Mesodermal cell (in vitro differentiated cells): Measurements from ENCODE around the gene ITGB1BP1.

Experiments used
- H3K27ac ChIP-seq: 2 replicates; pipeline ENCODE4 v1.7.0; 2013; ENCODE audit warnings: mild to moderate bottlenecking, low read depth, low read length, moderate library complexity; ENCODE audit not compliant: severe bottlenecking
- H3K36me3 ChIP-seq: 2 replicates; pipeline ENCODE4 v1.7.1; 2013; ENCODE audit warnings: mild to moderate bottlenecking, low read length, moderate library complexity; ENCODE audit not compliant: control insufficient read depth, insufficient read depth
- H3K4me1 ChIP-seq: one replicate; pipeline ENCODE4 v1.7.1; 2013; ENCODE audit warnings: mild to moderate bottlenecking, low read length; ENCODE audit not compliant: insufficient read depth, control insufficient read depth, poor library complexity, severe bottlenecking
- H3K4me3 ChIP-seq: 2 replicates; pipeline ENCODE4 v1.7.0; 2013; ENCODE audit warnings: low read length, control low read depth, mild to moderate bottlenecking; ENCODE audit not compliant: insufficient read depth, poor library complexity, severe bottlenecking; ENCODE audit errors: extremely low read depth
- H3K9me3 ChIP-seq: 2 replicates; pipeline ENCODE4 v1.7.1; 2013; ENCODE audit warnings: mild to moderate bottlenecking, low read length, moderate library complexity; ENCODE audit not compliant: control insufficient read depth
- WGBS, 2 experiments: methylation state at CpG; one replicate each; pipeline ENCODE4 v1.1.5; 2013; ENCODE audit warnings: missing lambda C conversion rate in 2 of 2; ENCODE audit not compliant: insufficient coverage in 2 of 2; 5-methylcytosine and 5-hydroxymethylcytosine counted together

The ITGB1BP1 gene

DNA sequence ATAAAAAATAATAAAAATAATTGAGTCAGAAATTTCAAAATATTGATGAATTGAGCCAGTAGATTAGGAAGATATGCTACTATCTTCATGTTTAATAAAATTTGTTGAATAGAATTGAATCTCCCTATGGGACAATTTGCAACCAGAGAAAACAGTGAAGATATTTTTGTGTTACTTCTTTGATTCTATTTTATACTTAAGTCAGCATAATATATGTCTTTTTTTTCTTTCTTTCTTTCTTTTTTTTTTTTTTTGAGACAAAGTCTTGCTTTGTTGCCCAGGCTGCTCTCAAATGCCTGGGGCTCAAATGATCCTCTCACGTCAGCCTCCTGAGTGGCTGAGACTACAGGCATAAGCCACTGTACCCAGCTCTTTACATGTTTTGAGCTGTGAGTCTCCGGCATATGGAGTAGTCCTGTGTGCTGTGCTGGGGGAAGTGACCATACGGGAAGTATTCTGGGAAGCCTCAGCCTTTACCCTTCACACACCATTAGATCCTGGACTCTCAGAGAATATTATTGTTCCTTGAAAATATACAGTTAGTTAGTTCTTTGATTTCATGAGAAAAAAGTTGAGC, 37.2 kb upstream of the ITGB1BP1 start:
- Histone ChIP-seq H3K36me3 (peaks cover 66% of the 10 kb centered on the region), H3K27ac (no peak overlapping the region), H3K9me3 (no peaks in the 10 kb centered on the region), H3K4me3 (no peak overlapping the region), H3K4me1 (peaks cover 4% of the 10 kb centered on the region)
- WGBS, 2 experiments, result 88% methylated on average over 1 of the region's 3 CpGs; no CpG with 5 or more reads in 1 of the 2 experiments

DNA sequence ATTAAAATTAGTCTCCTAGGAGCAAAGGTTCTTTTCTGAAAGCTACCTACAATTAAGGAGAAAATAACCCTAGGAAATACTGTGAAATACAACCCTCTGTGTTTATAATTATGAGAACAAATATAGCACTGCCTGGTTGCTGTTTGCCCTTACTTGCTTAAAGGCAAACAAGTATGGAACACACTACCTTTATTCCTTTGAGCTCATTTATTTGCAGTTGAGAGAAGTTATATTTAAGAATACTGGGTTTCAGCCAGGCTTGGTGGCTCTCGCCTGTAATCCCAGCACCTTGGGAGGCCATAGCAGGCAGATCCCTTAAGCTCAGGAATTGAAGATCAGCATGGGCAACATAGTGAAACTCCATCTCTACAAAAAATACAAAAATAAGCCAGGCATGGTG, 27.9 kb upstream of the ITGB1BP1 start:
- WGBS, 2 experiments, result 83% methylated on average over 1 of the region's 1 CpG; no CpG with 5 or more reads in 1 of the 2 experiments
- Histone ChIP-seq H3K9me3 (no peaks in the 10 kb centered on the region), H3K27ac (no peak overlapping the region), H3K36me3 (peaks cover 83% of the 10 kb centered on the region), H3K4me1 (no peaks in the 10 kb centered on the region), H3K4me3 (no peak overlapping the region)

DNA sequence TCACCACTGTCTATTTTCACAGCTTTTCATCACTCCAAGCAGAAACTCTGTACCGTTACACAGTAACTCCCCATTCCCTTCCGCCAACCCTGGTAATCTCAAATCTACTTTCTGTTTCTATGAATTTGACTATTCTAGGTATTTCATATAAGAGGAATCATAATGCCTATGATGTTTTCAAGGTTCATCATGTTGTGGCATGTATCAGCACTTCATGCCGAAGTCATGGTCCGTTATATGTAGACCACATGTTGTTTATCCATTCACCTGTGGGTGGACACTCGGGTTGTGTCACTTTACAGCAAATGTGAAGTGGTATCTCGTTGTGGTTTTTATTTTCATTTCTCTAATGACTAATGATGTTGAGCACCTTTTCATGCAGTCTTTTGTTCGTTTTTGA, 21.8 kb upstream of the ITGB1BP1 start:
- no peaks in the 10 kb centered on the region for H3K9me3 ChIP-seq
- 100% methylated on average over 3 of the region's 7 CpGs for WGBS, 2 experiments
- H3K4me3 ChIP-seq, result no peak overlapping the region
- H3K27ac ChIP-seq, result no peak overlapping the region
- no peaks in the 10 kb centered on the region for H3K4me1 ChIP-seq
- peaks cover 93% of the 10 kb centered on the region for H3K36me3 ChIP-seq

DNA sequence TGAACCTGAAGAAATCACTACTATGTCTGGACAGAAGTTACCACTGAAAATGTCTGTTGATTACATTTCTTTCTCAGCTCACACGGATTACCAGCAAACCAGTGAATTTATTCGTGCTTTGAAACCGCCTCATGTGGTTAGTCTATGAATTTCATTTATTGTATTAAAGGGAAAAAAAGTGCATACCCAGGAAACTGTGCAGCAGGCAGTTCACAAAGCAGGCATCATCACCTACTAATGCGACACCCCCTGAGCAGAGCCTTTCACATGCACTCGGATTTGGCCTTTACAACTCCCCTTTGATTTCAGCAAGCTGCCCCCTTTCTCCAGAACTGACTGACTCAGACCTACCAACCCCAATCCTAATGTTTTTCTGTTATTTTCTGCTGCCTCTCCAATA, 20.2 kb upstream of the ITGB1BP1 start:
- Histone ChIP-seq H3K4me1 (no peaks in the 10 kb centered on the region), H3K36me3 (peaks cover 85% of the 10 kb centered on the region), H3K9me3 (no peaks in the 10 kb centered on the region), H3K4me3 (no peak overlapping the region), H3K27ac (no peak overlapping the region)
- 97 to 100% methylated on average over 1 to 2 of the region's 5 CpGs for WGBS, 2 experiments

GRCh38 chr2:9441556-9441955, 18.2 kb upstream of the ITGB1BP1 start:
- WGBS, 2 experiments, result 89 to 100% methylated on average over 1 of the region's 3 CpGs

GRCh38 chr2:9440058-9440727, 16.9 kb upstream of the ITGB1BP1 start:
- H3K9me3 ChIP-seq, result no peaks in the 10 kb centered on the region
- H3K27ac ChIP-seq, result no peak overlapping the region
- WGBS, 2 experiments, result no CpG with 5 or more reads among the region's 1 CpG
- no peaks in the 10 kb centered on the region for H3K4me1 ChIP-seq
- H3K4me3 ChIP-seq, result no peak overlapping the region
- peaks cover 83% of the 10 kb centered on the region for H3K36me3 ChIP-seq

More at GRCh38 chr2:9441556-9441955, 18.2 kb upstream of the ITGB1BP1 start:
- Histone ChIP-seq H3K4me3 (no peak overlapping the region), H3K27ac (no peak overlapping the region), H3K36me3 (peaks cover 85% of the 10 kb centered on the region), H3K9me3 (no peaks in the 10 kb centered on the region), H3K4me1 (no peaks in the 10 kb centered on the region)

GRCh38 chr2:9439536-9439935, 16.2 kb upstream of the ITGB1BP1 start:
- WGBS, 2 experiments, result 100% methylated on average over 1 of the region's 1 CpG; no CpG with 5 or more reads in 1 of the 2 experiments
- Histone ChIP-seq H3K36me3 (peaks cover 83% of the 10 kb centered on the region), H3K4me3 (no peak overlapping the region), H3K9me3 (no peaks in the 10 kb centered on the region), H3K27ac (no peak overlapping the region), H3K4me1 (no peaks in the 10 kb centered on the region)

DNA sequence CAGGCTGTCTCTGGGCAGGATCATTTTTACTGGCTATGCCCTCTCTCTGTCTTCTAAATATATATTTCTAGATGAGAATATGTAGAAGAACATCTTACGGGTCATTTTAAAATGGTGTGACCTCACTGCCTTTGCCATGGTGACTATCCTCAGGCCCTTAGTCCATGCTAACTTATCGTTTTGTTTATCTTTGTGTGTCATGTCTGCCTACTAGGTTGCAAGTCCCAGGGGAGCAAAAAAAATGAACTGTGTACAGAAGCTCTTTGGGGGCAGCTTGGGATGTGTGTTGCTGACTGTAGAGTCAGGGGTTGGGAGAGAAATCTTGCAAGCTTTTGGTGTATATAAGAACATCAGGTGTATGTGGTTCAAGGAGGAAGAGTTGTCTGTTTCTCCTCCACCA, 11.2 kb upstream of the ITGB1BP1 start:
- Histone ChIP-seq H3K27ac (no peak overlapping the region), H3K4me3 (no peak overlapping the region), H3K9me3 (no peaks in the 10 kb centered on the region), H3K4me1 (no peaks in the 10 kb centered on the region), H3K36me3 (peaks cover 87% of the 10 kb centered on the region)
- 100% methylated on average over 2 of the region's 2 CpGs; no CpG with 5 or more reads in 1 of the 2 experiments for WGBS, 2 experiments

DNA sequence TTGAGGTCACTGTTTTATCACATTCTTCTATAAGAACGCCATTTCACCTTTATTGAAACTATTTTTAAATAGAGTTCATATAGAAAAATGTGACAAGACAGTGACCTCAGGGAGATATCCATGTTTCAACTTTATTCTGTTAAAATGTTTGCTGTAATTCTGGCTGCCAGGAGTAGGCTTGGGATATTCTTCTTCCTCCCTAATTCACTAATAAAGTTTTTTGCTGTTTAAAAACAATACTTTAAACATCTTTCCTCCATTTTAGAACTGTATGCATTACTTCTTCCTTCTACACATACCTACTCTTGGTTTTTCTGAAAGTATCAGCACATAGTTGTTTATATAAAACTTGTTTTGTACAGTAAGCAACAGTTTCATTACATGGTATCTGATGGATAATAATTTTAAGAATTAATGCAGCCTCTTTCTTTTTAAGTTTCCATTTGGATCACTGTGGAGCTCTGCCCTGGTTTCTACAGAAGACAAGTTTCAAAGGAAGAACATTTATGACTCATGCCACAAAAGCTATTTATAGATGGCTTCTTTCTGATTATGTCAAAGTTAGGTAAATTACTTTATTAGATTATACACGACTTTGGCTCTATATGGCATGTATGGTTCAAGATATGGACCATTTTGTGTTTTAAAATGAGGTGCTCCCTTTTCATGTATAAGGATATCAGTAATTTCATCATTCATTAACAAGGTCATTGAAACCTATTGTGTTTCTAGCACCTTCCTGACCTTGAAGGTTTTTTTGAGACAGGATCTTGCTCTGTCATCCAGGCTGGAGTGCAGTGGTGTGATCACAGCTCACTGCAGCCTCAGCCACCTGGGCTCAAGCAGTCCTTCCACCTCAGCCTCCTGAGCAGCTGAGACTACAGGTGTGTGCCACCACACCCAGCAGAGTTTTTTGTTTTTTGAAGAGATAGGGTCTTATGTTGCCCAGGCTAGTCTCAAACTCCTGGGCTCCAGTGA, 7.3 kb upstream of the ITGB1BP1 start:
- Histone ChIP-seq H3K4me3 (no peak overlapping the region), H3K9me3 (no peaks in the 10 kb centered on the region), H3K27ac (no peak overlapping the region), H3K36me3 (peaks cover 71% of the 10 kb centered on the region), H3K4me1 (no peaks in the 10 kb centered on the region)
- WGBS, 2 experiments, result no CpG with 5 or more reads among the region's 2 CpGs

DNA sequence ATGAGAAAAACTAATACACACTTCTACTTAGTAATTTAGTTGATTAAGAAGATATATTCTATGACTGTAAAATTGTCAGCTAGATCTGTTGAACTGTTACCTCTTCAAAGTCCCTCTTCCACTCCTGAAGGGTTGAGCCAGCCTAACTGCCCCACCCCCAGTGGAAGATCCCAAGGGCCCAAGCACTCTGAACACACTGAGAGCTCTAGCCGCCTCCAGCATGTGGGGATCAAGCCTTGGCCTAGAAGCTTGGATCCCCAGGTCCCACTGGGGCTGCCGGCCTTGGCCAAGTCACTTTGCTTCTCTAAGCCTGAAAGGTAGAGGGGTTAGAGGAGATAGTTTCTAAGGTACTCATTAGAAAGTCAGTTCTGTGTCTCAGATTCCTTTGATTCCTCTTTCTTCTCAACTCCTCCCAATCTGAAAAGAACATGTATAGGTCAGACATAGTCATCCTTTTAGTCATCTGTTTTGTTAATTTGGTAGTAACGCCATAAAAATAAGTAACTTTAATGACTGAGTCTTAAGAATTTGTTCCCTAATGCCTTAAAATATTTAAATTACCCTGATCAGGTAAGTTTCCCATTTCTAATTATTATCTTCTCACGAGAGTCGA, 5.7 kb upstream of the ITGB1BP1 start:
- Histone ChIP-seq H3K9me3 (no peaks in the 10 kb centered on the region), H3K4me3 (no peak overlapping the region), H3K36me3 (peaks cover 59% of the 10 kb centered on the region), H3K4me1 (peaks cover 3% of the 10 kb centered on the region), H3K27ac (no peak overlapping the region)
- WGBS, 2 experiments, result 92% methylated on average over 1 of the region's 5 CpGs; no CpG with 5 or more reads in 1 of the 2 experiments
